WTC11 (cell line): ENCODE measurements around the gene CCND3. TPM values are rescaled to one million over a fixed set of nuclear protein-coding genes. Genes with fewer than 3 reads are reported as not detected.

Experiments
- ATAC-seq: fragments of 200-7000 bp; cut with Tn5 transposase; 2 replicates; pipeline ENCODE4 v1.10.0; 2021; ENCODE audit warnings: mild to moderate bottlenecking, moderate library complexity
- CTCF ChIA-PET: fragments of 300-600 bp; sonication (Branson Sonifier 250); formaldehyde crosslinking; loops from one replicate; lab custom pipeline; 2021; ENCODE audit warnings: antibody characterized with exemption; lab: Charles Lee
- POLR2A ChIA-PET: fragments of 350-600 bp; sonication (Branson Sonifier 250); formaldehyde crosslinking; loops from one replicate; lab custom pipeline; 2021; ENCODE audit warnings: antibody characterized with exemption; lab: Charles Lee
- DNase-seq: peaks from one replicate; pipeline ENCODE4 v3.0.0; 2021; ENCODE audit warnings: low spot score
- H3K27ac Mint-ChIP-seq: 2 replicates; pipeline ENCODE4 v1.8.0; 2021; ENCODE audit warnings: mixed read lengths
- H3K27me3 Mint-ChIP-seq: 2 replicates; pipeline ENCODE4 v1.8.0; 2021; ENCODE audit warnings: low read depth, mild to moderate bottlenecking, moderate library complexity, mixed read lengths
- H3K36me3 Mint-ChIP-seq: 2 replicates; pipeline ENCODE4 v1.8.0; 2021; ENCODE audit warnings: mixed read lengths
- H3K4me1 Mint-ChIP-seq: 2 replicates; pipeline ENCODE4 v1.8.0; 2022; ENCODE audit warnings: mixed read lengths
- H3K4me3 Mint-ChIP-seq: 2 replicates; pipeline ENCODE4 v1.8.0; 2021; ENCODE audit warnings: mild to moderate bottlenecking, moderate library complexity, mixed read lengths
- H3K9me3 Mint-ChIP-seq: 2 replicates; pipeline ENCODE4 v1.8.0; 2021; ENCODE audit warnings: mixed read lengths
- ATF1 ChIP-seq: sonication (generic); formaldehyde crosslinking; IDR thresholded peaks from 2 replicates; pipeline ENCODE4 v1.8.1; 2023; ENCODE audit warnings: mild to moderate bottlenecking, moderate library complexity, missing genetic modification reagents
- CREB1 ChIP-seq: sonication (generic); formaldehyde crosslinking; IDR thresholded peaks from 2 replicates; pipeline ENCODE4 v1.8.0; 2023; ENCODE audit warnings: mild to moderate bottlenecking, missing genetic modification reagents
- CREM ChIP-seq: sonication (generic); formaldehyde crosslinking; IDR thresholded peaks from 2 replicates; pipeline ENCODE4 v1.8.1; 2022; ENCODE audit warnings: mild to moderate bottlenecking, missing genetic modification reagents, moderate library complexity
- ELF4 ChIP-seq: sonication (generic); formaldehyde crosslinking; IDR thresholded peaks from 2 replicates; pipeline ENCODE4 v1.8.1; 2022; ENCODE audit warnings: low read depth, mild to moderate bottlenecking, moderate library complexity, missing genetic modification reagents
- EMX1 ChIP-seq: fragments of 250-450 bp; sonication (Bioruptor Pico); IDR thresholded peaks from 2 replicates; pipeline ENCODE4 v1.8.0; 2021; ENCODE audit warnings: mild to moderate bottlenecking
- FOXJ3 ChIP-seq: sonication (generic); formaldehyde crosslinking; IDR thresholded peaks from 2 replicates; pipeline ENCODE4 v1.9.0; 2021; ENCODE audit warnings: missing genetic modification reagents, mild to moderate bottlenecking, borderline replicate concordance
- FOXP4 ChIP-seq: sonication (generic); formaldehyde crosslinking; IDR thresholded peaks from 2 replicates; pipeline ENCODE4 v1.8.0; 2022; ENCODE audit warnings: mild to moderate bottlenecking, missing genetic modification reagents
- IRF2 ChIP-seq: sonication (generic); formaldehyde crosslinking; IDR thresholded peaks from 2 replicates; pipeline ENCODE4 v1.8.0; 2022; ENCODE audit warnings: low read depth, missing genetic modification reagents, borderline replicate concordance
- MAX ChIP-seq: sonication (generic); formaldehyde crosslinking; IDR thresholded peaks from 2 replicates; pipeline ENCODE4 v1.8.0; 2022; ENCODE audit warnings: mild to moderate bottlenecking, missing genetic modification reagents
- MXD4 ChIP-seq: fragments of 250-450 bp; sonication (Bioruptor Pico); IDR thresholded peaks from 2 replicates; pipeline ENCODE4 v1.8.0; 2021; ENCODE audit warnings: mild to moderate bottlenecking, moderate library complexity, borderline replicate concordance
- NR2C2 ChIP-seq: sonication (generic); formaldehyde crosslinking; IDR thresholded peaks from 2 replicates; pipeline ENCODE4 v1.8.0; 2022; ENCODE audit warnings: mild to moderate bottlenecking, missing genetic modification reagents
- NR3C1 ChIP-seq: sonication (generic); formaldehyde crosslinking; conservative IDR thresholded peaks from 2 replicates; pipeline ENCODE4 v1.8.1; 2023; ENCODE audit warnings: low read depth, mild to moderate bottlenecking, missing genetic modification reagents
- PRDM15 ChIP-seq: sonication (generic); formaldehyde crosslinking; IDR thresholded peaks from 2 replicates; pipeline ENCODE4 v1.8.0; 2022; ENCODE audit warnings: missing genetic modification reagents
- RORB ChIP-seq: fragments of 250-450 bp; sonication (Bioruptor Pico); IDR thresholded peaks from 2 replicates; pipeline ENCODE4 v1.9.0; 2021; ENCODE audit warnings: mild to moderate bottlenecking
- TEAD1 ChIP-seq: sonication (generic); formaldehyde crosslinking; IDR thresholded peaks from 2 replicates; pipeline ENCODE4 v1.8.0; 2022; ENCODE audit warnings: mild to moderate bottlenecking, missing genetic modification reagents
- TEAD4 ChIP-seq: sonication (generic); formaldehyde crosslinking; IDR thresholded peaks from 2 replicates; pipeline ENCODE4 v1.8.0; 2022; ENCODE audit warnings: mild to moderate bottlenecking, missing genetic modification reagents
- USF1 ChIP-seq: sonication (generic); formaldehyde crosslinking; IDR thresholded peaks from 2 replicates; pipeline ENCODE4 v1.8.0; 2022; ENCODE audit warnings: mild to moderate bottlenecking, missing genetic modification reagents
- ZNF416 ChIP-seq: fragments of 250-450 bp; sonication (Bioruptor Pico); IDR thresholded peaks from 2 replicates; pipeline ENCODE4 v1.9.0; 2021; ENCODE audit warnings: mild to moderate bottlenecking, inconsistent platforms
- ZNF425 ChIP-seq: fragments of 250-450 bp; sonication (Bioruptor Pico); conservative IDR thresholded peaks from 2 replicates; pipeline ENCODE4 v1.9.0; 2021; ENCODE audit warnings: mild to moderate bottlenecking
- ZNF512 ChIP-seq: sonication (generic); formaldehyde crosslinking; IDR thresholded peaks from 2 replicates; pipeline ENCODE4 v1.8.1; 2022; ENCODE audit warnings: missing genetic modification reagents, borderline replicate concordance
- total RNA-seq: library from RNA; stranded (reverse); gene quantifications from 3 replicates; pipeline ENCODE4 v1.2.3, GENCODE V29; 2021

The CCND3 gene
- total RNA-seq, 1 experiment from 2014 or later, result 33.6 TPM

GRCh38 chr6:41958022-41958856 is 16.6 kb upstream of the CCND3 start:
- H3K27ac Mint-ChIP-seq, result no peak overlapping the region
- H3K36me3 Mint-ChIP-seq, result no peaks in the 10 kb centered on the region
- CTCF ChIA-PET, result interaction anchor here (0.6 kb wide), 1 partner anchor 12 kb away, joined by 3 read pairs; no protein-coding TSS in a partner anchor
- DNase-seq (no peak), ATAC-seq (no peak)
- peaks cover 8% of the 10 kb centered on the region for H3K4me1 Mint-ChIP-seq
- no peaks in the 10 kb centered on the region for H3K9me3 Mint-ChIP-seq
- H3K27me3 Mint-ChIP-seq, result no peaks in the 10 kb centered on the region; the same call in 1 of the 2 replicates
- TF ChIP-seq ZNF416 (CRISPR knock-in tag), result no peak
- TF ChIP-seq ZNF425 (CRISPR knock-in tag), result no peak
- no peak for TF ChIP-seq ZNF512 (CRISPR knock-in tag)
- no peak for TF ChIP-seq ELF4 (CRISPR knock-in tag)
- no peak for TF ChIP-seq TEAD4 (CRISPR knock-in tag)
- TF ChIP-seq NR2C2 (CRISPR knock-in tag), result no peak
- TF ChIP-seq USF1, result no peak
- TF ChIP-seq CREM (CRISPR knock-in tag), result no peak
- TF ChIP-seq FOXJ3, result no peak
- TF ChIP-seq ATF1 (CRISPR knock-in tag), result no peak
- TF ChIP-seq NR3C1, result no peak
- TF ChIP-seq TEAD1 (CRISPR knock-in tag), result no peak
- POLR2A ChIA-PET, result no interaction called here
- no peak overlapping the region for H3K4me3 Mint-ChIP-seq

GRCh38 chr6:41957117-41957516 is 15.5 kb upstream of the CCND3 start:
- no peak overlapping the region for H3K27ac Mint-ChIP-seq
- CTCF ChIA-PET, result no interaction called here
- peaks cover under 1% of the 10 kb centered on the region; the same call in 1 of the 2 replicates for H3K27me3 Mint-ChIP-seq
- POLR2A ChIA-PET, result no interaction called here
- TF ChIP-seq USF1, result no peak
- TF ChIP-seq IRF2 (CRISPR knock-in tag), result no peak
- no peak for TF ChIP-seq MAX (CRISPR knock-in tag)
- TF ChIP-seq EMX1 (CRISPR knock-in tag), result no peak
- TF ChIP-seq, all 79 proteins: peak for 0
- ATAC-seq, result no peak
- no peak overlapping the region for H3K4me3 Mint-ChIP-seq
- no peaks in the 10 kb centered on the region for H3K9me3 Mint-ChIP-seq
- no peaks in the 10 kb centered on the region for H3K36me3 Mint-ChIP-seq
- DNase-seq, result no peak
- H3K4me1 Mint-ChIP-seq, result peaks cover 5% of the 10 kb centered on the region

GRCh38 chr6:41955412-41955811 is 13.8 kb upstream of the CCND3 start:
- ATAC-seq, result no peak
- DNase-seq, result no peak
- POLR2A ChIA-PET, result no interaction called here

More at GRCh38 chr6:41955412-41955811, 13.8 kb upstream of the CCND3 start:
- Mint-ChIP-seq H3K27ac (no peak overlapping the region), H3K9me3 (no peaks in the 10 kb centered on the region), H3K27me3 (peaks cover 3% of the 10 kb centered on the region; the same call in 1 of the 2 replicates), H3K4me3 (no peak overlapping the region), H3K4me1 (no peaks in the 10 kb centered on the region; the same call in 1 of the 2 replicates), H3K36me3 (no peaks in the 10 kb centered on the region)
- TF ChIP-seq CREB1 (CRISPR knock-in tag) (no peak), RORB (CRISPR knock-in tag) (no peak), ATF1 (CRISPR knock-in tag) (no peak), FOXP4 (no peak), PRDM15 (no peak), MXD4 (CRISPR knock-in tag) (no peak)
- CTCF ChIA-PET, result interaction anchor here (0.7 to 1.0 kb wide), 2 partner anchors 19 to 62 kb away, joined by 4 read pairs; no protein-coding TSS in a partner anchor
